Activated T-helper 17 cell treated with anti-CD3 and anti-CD28 coated beads, Interleukin-2, amount 50 U/mL, for 72 hours (primary cell): ENCODE data around the gene C11orf24. TPM values are rescaled to one million over a fixed set of nuclear protein-coding genes. Genes with fewer than 3 reads are reported as not detected.

Source experiments
- ATAC-seq: fragments of 150-1000 bp; cut with Tn5 transposase; replicated peaks from 2 replicates; pipeline ENCODE4 v1.10.0; 2021; ENCODE audit warnings: mild to moderate bottlenecking, moderate library complexity
- H3K27ac Mint-ChIP-seq: one replicate; pipeline ENCODE4 v1.8.0; 2022; ENCODE audit warnings: mixed read lengths
- H3K27me3 Mint-ChIP-seq: one replicate; pipeline ENCODE4 v1.8.0; 2022; ENCODE audit warnings: mixed read lengths
- H3K36me3 Mint-ChIP-seq: one replicate; pipeline ENCODE4 v1.8.0; 2022; ENCODE audit warnings: low read depth, mild to moderate bottlenecking, mixed read lengths
- H3K4me1 Mint-ChIP-seq: one replicate; pipeline ENCODE4 v1.8.0; 2022; ENCODE audit warnings: mixed read lengths
- H3K4me3 Mint-ChIP-seq: one replicate; pipeline ENCODE4 v1.8.0; 2022; ENCODE audit warnings: mild to moderate bottlenecking, mixed read lengths
- H3K9me3 Mint-ChIP-seq: one replicate; pipeline ENCODE4 v1.8.0; 2022; ENCODE audit warnings: mixed read lengths
- total RNA-seq, 2 donors: library from RNA; stranded (reverse); gene quantifications; one replicate each; pipeline ENCODE4 v1.2.3, GENCODE V29; 2022

The C11orf24 gene
- 10 to 100 TPM; 26.6 to 38.7 TPM for total RNA-seq

DNA sequence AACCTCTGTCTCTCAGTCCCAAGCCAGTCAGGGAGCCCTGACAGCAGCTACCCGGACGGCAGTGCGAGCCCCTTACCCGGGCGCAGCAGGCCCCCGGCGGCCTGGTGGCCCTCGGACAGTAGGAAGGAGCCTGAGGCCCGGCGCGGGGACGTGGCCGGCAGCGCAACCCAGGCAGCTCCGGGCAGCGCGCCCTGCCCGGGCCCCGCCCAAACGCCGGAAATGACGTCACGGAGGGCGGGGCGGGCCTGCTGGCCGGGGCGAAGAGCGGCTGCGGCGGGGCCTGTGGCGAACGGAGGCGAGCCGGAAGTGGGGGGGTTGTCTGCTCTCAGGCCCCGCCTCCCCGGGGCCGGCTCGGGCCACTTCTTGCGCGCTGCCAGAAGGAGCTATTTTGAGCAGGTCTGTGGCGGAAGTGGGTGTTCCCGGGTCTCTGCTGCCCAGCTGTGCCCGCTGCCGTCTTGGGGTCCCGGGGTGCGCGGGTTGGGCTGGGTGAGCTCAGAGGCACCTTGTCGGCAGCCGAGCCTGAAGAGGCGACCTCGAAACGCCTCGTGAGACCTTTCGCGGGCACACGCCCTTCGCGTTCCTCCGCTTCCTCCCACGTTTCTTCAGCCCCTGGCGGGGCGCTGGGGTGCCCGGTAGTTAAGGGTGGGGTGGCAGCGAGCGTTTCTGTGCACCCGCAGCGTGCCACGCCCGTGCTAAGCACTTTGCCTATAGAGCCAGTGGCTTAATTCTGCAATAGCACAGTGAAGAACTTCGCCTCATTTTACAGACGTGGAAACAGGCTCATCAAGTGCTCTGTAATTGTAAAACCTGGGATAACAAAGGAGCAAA lies at the start of gene C11orf24:
Gene C11orf24, minus strand, starts transcription at position 193 of the 828 bp plus-strand sequence. CDS start 8,206 bp downstream, outside the sequence.
- peaks cover 10% of the 10 kb centered on the region for H3K36me3 Mint-ChIP-seq
- peak; percentile 97 for ATAC-seq
- H3K4me1 Mint-ChIP-seq, result peaks cover 19% of the 10 kb centered on the region

DNA sequence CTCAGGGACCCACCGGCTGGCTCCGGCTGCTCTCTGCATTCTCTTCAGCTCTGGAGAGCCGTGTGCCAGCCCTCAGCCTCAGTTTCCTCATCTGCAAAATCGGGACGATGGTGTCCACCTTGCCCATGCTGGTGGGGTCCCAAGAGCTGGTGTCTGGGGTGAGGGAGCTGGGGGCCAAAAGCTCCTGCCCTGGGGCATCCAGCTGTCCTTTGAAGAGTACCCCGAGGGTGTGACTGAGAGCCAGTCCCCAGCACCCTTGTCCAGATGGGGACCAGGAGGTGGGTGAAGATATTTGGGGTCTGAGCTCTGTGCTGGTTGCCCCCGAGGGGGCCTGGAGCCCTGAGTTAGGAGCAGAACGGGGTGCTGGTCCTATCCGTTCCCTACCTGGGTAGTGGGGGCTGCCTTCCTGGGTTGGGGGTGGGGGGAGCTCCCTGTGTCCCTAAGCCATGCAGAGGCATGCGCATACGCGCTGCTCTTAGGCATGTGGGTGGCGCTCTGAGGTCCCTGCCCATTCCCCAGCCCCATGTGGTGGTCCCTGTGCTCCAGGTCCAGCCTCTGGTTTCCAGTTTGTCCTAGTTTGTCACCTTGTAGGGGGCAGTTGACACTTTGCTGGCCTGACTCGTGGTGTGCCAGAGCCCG lies 45.5 kb upstream of the C11orf24 start:
- no peak overlapping the region for H3K4me3 Mint-ChIP-seq
- no peaks in the 10 kb centered on the region for H3K36me3 Mint-ChIP-seq
- ATAC-seq, result no peak
- H3K9me3 Mint-ChIP-seq, result no peaks in the 10 kb centered on the region
- no peaks in the 10 kb centered on the region for H3K4me1 Mint-ChIP-seq
- H3K27me3 Mint-ChIP-seq, result peaks cover 6% of the 10 kb centered on the region
- no peak overlapping the region for H3K27ac Mint-ChIP-seq

More for the DNA sequence above, at the start of gene C11orf24:
- peak within 1 kb of the TSS; percentile 89 for H3K4me3 Mint-ChIP-seq
- H3K27me3 Mint-ChIP-seq, result no peaks in the 10 kb centered on the region
- H3K9me3 Mint-ChIP-seq, result no peaks in the 10 kb centered on the region
- H3K27ac Mint-ChIP-seq, result peak within 1 kb of the TSS; percentile 86

DNA sequence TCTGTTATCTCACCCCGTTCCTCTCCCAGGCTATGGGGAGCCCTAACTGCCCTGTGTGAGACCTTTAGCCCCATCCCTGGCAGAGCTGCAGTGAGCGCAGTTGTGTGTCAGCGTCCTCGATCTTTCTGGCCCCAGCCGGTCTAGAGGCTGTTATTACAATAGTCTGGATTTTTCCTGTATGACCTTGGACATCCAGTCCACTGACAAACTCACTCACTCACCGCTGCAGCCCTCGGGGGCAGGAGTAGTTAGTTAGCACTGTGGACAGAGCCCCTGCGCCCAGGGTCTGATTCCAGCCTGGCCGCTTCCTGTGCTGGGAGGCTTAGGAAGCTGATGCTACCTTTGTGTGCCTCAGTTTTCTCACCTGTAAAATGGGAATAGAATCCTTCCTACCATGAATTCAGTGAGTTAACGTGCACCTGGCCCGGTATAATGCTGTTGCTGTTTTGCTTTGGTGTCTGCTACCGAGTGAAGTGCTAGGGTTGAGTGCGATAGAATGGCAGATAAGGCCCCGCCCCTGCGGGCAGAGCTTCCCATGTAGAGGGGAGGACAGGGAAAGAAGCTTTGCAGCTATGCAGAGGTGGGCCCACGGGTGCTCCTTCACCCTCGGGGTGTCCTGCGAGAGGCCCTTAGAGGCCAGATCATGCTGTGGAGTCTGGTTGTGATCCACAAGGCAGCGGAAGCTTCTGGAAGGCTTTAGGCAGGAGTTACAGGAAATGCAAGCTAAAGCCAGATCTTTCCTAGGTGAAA lies 43.6 kb upstream of the C11orf24 start:
- Mint-ChIP-seq H3K9me3 (no peaks in the 10 kb centered on the region), H3K27me3 (no peaks in the 10 kb centered on the region), H3K4me1 (no peaks in the 10 kb centered on the region), H3K36me3 (no peaks in the 10 kb centered on the region), H3K4me3 (no peak overlapping the region), H3K27ac (no peak overlapping the region)
- ATAC-seq, result no peak

- ATAC-seq, result no peak
- H3K27me3 Mint-ChIP-seq, result no peaks in the 10 kb centered on the region
Observed at GRCh38 chr11:68314203-68315170, 42.7 kb upstream of the C11orf24 start.

GRCh38 chr11:68313574-68314202 lies 41.9 kb upstream of the C11orf24 start:
- Mint-ChIP-seq H3K27ac (peak overlapping the region; percentile 38), H3K36me3 (no peaks in the 10 kb centered on the region), H3K27me3 (no peaks in the 10 kb centered on the region), H3K4me3 (peak overlapping the region; percentile 76), H3K4me1 (no peaks in the 10 kb centered on the region), H3K9me3 (no peaks in the 10 kb centered on the region)
- ATAC-seq, result no peak

More at GRCh38 chr11:68314203-68315170, 42.7 kb upstream of the C11orf24 start:
- Mint-ChIP-seq H3K4me1 (no peaks in the 10 kb centered on the region), H3K27ac (no peak overlapping the region), H3K4me3 (peak overlapping the region; percentile 76), H3K36me3 (no peaks in the 10 kb centered on the region), H3K9me3 (no peaks in the 10 kb centered on the region)

- Mint-ChIP-seq H3K4me3 (peak overlapping the region; percentile 76), H3K36me3 (no peaks in the 10 kb centered on the region), H3K27me3 (no peaks in the 10 kb centered on the region), H3K4me1 (no peaks in the 10 kb centered on the region), H3K9me3 (no peaks in the 10 kb centered on the region), H3K27ac (no peak overlapping the region)
- ATAC-seq, result peak; percentile 53
Observed at GRCh38 chr11:68312780-68313573, 41.2 kb upstream of the C11orf24 start.

DNA sequence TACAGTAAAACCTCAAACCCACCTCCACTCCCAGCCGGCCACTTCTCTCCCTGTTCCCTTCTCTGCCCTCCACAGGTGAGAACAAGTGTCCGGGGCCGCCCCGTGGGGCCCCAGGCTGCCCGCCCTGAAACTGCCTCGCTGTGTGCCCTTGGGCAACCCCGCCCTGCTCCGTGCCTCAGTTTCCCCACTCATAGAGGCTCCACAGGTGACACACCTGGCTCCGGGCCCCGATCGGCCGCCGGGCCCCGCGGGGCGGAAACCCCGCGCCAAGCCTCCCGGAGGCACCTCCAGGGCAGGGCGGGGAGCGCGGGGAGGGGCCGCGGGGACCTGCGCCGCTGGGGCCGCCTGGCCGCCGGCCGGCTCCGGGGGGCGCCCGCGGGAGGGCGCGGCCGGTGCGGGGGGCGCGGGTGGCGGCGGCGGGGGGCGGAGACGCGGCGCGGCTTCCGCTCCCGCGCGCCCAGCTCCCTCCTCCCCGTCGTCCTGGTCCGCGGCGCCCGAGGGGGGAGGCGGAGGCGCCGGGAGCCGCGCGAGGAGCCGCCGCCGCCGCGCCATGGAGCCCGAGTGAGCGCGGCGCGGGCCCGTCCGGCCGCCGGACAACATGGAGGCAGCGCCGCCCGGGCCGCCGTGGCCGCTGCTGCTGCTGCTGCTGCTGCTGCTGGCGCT lies 40.5 kb upstream of the C11orf24 start, which contains the start of gene LRP5:
Gene LRP5, plus strand, starts transcription at position 475 of the 663 bp plus-strand sequence. Its CDS starts 124 bp downstream, at position 599.
- Mint-ChIP-seq H3K4me3 (peak within 1 kb of the TSS; percentile 76), H3K4me1 (no peaks in the 10 kb centered on the region), H3K27me3 (no peaks in the 10 kb centered on the region), H3K36me3 (no peaks in the 10 kb centered on the region), H3K27ac (peak within 1 kb of the TSS; percentile 38), H3K9me3 (no peaks in the 10 kb centered on the region)
- peak; percentile 53 for ATAC-seq

DNA sequence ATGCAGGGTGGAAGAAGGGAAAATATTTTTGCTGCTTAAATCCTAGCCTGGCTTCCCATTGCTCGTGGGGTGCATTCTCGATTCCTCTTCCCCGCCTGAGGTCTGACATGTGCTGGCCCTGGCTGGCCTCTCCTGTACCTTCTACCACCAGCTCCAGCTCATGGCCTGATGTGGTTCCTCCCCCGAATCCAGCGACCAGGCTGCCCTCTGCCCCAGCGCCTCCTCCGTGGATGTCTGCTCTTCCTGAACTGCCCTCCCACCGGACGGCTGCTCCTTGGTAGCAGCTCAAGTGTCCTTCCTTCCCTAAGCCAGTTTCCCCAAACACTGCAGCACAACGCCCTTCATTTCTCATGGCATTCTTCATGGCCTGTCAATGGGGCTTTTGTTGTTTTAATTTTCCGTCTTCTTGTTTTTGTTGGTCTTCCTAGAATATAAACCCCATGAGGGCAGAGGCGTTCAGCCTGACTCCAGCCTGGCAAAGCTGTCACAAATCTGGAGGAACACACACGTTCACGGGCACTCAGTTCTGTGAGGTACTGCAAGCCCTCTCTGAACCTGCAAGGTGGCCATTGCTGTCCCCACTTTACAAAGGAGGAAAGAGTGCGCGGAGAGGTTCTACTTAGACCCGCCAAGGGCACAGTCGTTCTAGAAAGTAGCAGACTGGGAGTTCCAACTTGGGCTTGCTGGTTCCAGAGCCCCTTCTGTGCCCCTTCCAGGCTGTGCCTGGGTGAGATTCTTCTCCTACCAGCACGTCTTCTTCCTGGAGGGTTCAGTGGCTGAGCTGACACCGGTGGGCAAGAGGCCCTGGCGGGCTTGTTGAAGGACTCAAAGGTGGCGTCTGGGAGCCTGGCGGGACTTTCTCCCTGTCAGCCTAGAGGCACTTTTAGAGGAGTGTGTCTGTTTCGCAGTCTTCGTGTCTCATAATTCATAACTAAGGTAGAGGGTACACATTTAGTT lies 39.7 kb upstream of the C11orf24 start:
- ATAC-seq, result no peak
- no peaks in the 10 kb centered on the region for H3K36me3 Mint-ChIP-seq
- no peaks in the 10 kb centered on the region for H3K4me1 Mint-ChIP-seq
- H3K4me3 Mint-ChIP-seq, result peak overlapping the region; percentile 22
- no peak overlapping the region for H3K27ac Mint-ChIP-seq
- no peaks in the 10 kb centered on the region for H3K27me3 Mint-ChIP-seq
- H3K9me3 Mint-ChIP-seq, result no peaks in the 10 kb centered on the region

GRCh38 chr11:68309621-68310185 lies 37.9 kb upstream of the C11orf24 start:
- ATAC-seq, result no peak
- Mint-ChIP-seq H3K36me3 (no peaks in the 10 kb centered on the region), H3K27me3 (no peaks in the 10 kb centered on the region), H3K9me3 (no peaks in the 10 kb centered on the region), H3K27ac (no peak overlapping the region), H3K4me3 (no peak overlapping the region), H3K4me1 (no peaks in the 10 kb centered on the region)

- Mint-ChIP-seq H3K27me3 (no peaks in the 10 kb centered on the region), H3K4me3 (no peak overlapping the region), H3K4me1 (no peaks in the 10 kb centered on the region), H3K27ac (no peak overlapping the region), H3K36me3 (no peaks in the 10 kb centered on the region), H3K9me3 (no peaks in the 10 kb centered on the region)
- no peak for ATAC-seq
Observed at GRCh38 chr11:68308068-68308467, 36.3 kb upstream of the C11orf24 start.

DNA sequence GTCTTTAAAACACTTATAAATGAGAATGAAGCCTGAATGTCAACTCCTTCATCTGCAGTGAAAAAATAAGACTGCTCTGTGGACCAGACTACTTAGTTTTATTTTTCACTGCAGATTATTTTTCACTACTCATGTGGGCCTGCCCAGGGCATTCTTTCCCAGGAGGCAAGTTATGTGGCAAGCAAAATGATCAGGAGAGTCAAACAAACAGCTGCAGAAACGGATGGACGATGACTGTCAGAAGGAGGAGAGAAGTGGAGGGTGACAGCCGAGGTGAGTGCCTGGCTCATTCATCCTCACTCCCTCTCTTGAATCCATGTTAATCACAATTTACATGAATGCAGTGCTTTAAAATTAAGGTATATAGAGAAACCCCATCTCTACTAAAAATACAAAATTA lies 34.9 kb upstream of the C11orf24 start:
- ATAC-seq, result no peak
- Mint-ChIP-seq H3K4me3 (no peak overlapping the region), H3K36me3 (no peaks in the 10 kb centered on the region), H3K9me3 (no peaks in the 10 kb centered on the region), H3K27ac (no peak overlapping the region), H3K27me3 (no peaks in the 10 kb centered on the region), H3K4me1 (no peaks in the 10 kb centered on the region)
